Mesenchymal stem cell (in vitro differentiated cells and primary cell): ENCODE measurements around the gene CNKSR3.

Experiments used
- DNase-seq: peaks from one replicate; pipeline ENCODE4 v3.0.0-alpha.2; 2013
- H2AFZ ChIP-seq: one replicate; pipeline ENCODE4 v1.6.1; 2013; ENCODE audit warnings: low read depth, mild to moderate bottlenecking, control low read depth, inconsistent platforms, low read length, moderate library complexity
- H2AK5ac ChIP-seq: 2 replicates; pipeline ENCODE4 v1.6.1; 2013; ENCODE audit warnings: low read length, moderate library complexity, mild to moderate bottlenecking, inconsistent platforms; ENCODE audit not compliant: severe bottlenecking
- H2BK120ac ChIP-seq: one replicate; pipeline ENCODE4 v1.6.1; 2013; ENCODE audit warnings: low read depth, mild to moderate bottlenecking, inconsistent platforms, low read length, moderate library complexity
- H2BK12ac ChIP-seq, 2 experiments: one replicate each; pipeline ENCODE4 v1.6.1; 2013; ENCODE audit warnings: inconsistent platforms in 2 of 2, low read length in 2 of 2, mild to moderate bottlenecking in 2 of 2, moderate library complexity in 2 of 2, control low read depth in 1 of 2
- H2BK15ac ChIP-seq: one replicate; pipeline ENCODE4 v1.6.1; 2013; ENCODE audit warnings: mild to moderate bottlenecking, low read depth, inconsistent platforms; ENCODE audit not compliant: poor library complexity, severe bottlenecking
- H2BK5ac ChIP-seq: 2 replicates; pipeline ENCODE4 v1.6.1; 2013; ENCODE audit warnings: low read depth, mild to moderate bottlenecking, low read length, control low read depth, inconsistent platforms; ENCODE audit not compliant: poor library complexity, severe bottlenecking
- H3K14ac ChIP-seq, 2 experiments: one replicate each; pipeline ENCODE4 v1.6.1; 2013; ENCODE audit warnings: inconsistent platforms in 2 of 2, low read length in 2 of 2, control low read depth in 1 of 2, mild to moderate bottlenecking in 1 of 2, moderate library complexity in 1 of 2
- H3K18ac ChIP-seq, 2 experiments: one replicate each; pipeline ENCODE4 v1.6.1; 2013; ENCODE audit warnings: inconsistent platforms in 2 of 2, low read length in 2 of 2, control low read depth in 1 of 2, low read depth in 1 of 2, mild to moderate bottlenecking in 1 of 2
- H3K23ac ChIP-seq, 2 experiments: one replicate each; pipeline ENCODE4 v1.6.1; 2013; ENCODE audit warnings: inconsistent platforms in 2 of 2, low read length in 2 of 2, mild to moderate bottlenecking in 2 of 2, moderate library complexity in 2 of 2, control low read depth in 1 of 2
- H3K27ac ChIP-seq: 2 replicates; pipeline ENCODE4 v1.5.1; 2013; ENCODE audit warnings: mild to moderate bottlenecking, moderate library complexity, low read length, control low read depth, inconsistent platforms; ENCODE audit not compliant: poor library complexity, severe bottlenecking
- H3K27me3 ChIP-seq, 2 experiments: 2 replicates each; pipeline versions ENCODE4 v1.6.1 to v1.7.0; 2013; ENCODE audit warnings: low read length in 2 of 2, mild to moderate bottlenecking in 2 of 2, moderate library complexity in 2 of 2, control low read depth in 1 of 2, inconsistent platforms in 1 of 2; ENCODE audit not compliant: control insufficient read depth in 1 of 2, insufficient read depth in 1 of 2
- H3K36me3 ChIP-seq, 2 experiments: 2 replicates each; pipeline versions ENCODE4 v1.6.1 to v1.7.0; 2013; ENCODE audit warnings: low read length in 2 of 2, control low read depth in 1 of 2, inconsistent platforms in 1 of 2, low read depth in 1 of 2, mild to moderate bottlenecking in 1 of 2; ENCODE audit not compliant: insufficient read depth in 2 of 2, control insufficient read depth in 1 of 2
- H3K4ac ChIP-seq, 2 experiments: one replicate each; pipeline ENCODE4 v1.6.1; 2013; ENCODE audit warnings: inconsistent platforms in 2 of 2, low read length in 2 of 2, mild to moderate bottlenecking in 2 of 2, moderate library complexity in 2 of 2, control low read depth in 1 of 2, low read depth in 1 of 2
- H3K4me1 ChIP-seq: 2 replicates; pipeline ENCODE4 v1.6.1; 2013; ENCODE audit warnings: low read depth, low read length, control low read depth; ENCODE audit not compliant: control insufficient read depth, insufficient read depth
- H3K4me2 ChIP-seq: 2 replicates; pipeline ENCODE4 v1.6.1; 2013; ENCODE audit warnings: low read length, mild to moderate bottlenecking, inconsistent platforms; ENCODE audit not compliant: poor library complexity, severe bottlenecking
- H3K4me3 ChIP-seq, 2 experiments: 2 replicates each; pipeline versions ENCODE4 v1.5.1 to v1.7.0; 2013; ENCODE audit warnings: low read length in 2 of 2, mild to moderate bottlenecking in 2 of 2, control low read depth in 1 of 2, low read depth in 1 of 2; ENCODE audit not compliant: insufficient read depth in 1 of 2
- H3K79me1 ChIP-seq: replicated peaks from 2 replicates; pipeline ENCODE4 v1.6.1; 2013; ENCODE audit warnings: mild to moderate bottlenecking, control low read depth, low read length, inconsistent platforms; ENCODE audit not compliant: poor library complexity, severe bottlenecking
- H3K9ac ChIP-seq: 2 replicates; pipeline ENCODE4 v1.7.0; 2013; ENCODE audit warnings: mild to moderate bottlenecking, low read length, moderate library complexity
- H3K9me3 ChIP-seq: 2 replicates; pipeline ENCODE4 v1.7.0; 2013; ENCODE audit warnings: mild to moderate bottlenecking, low read length; ENCODE audit not compliant: control insufficient read depth
- H4K8ac ChIP-seq: one replicate; pipeline ENCODE4 v1.6.1; 2013; ENCODE audit warnings: inconsistent platforms, mild to moderate bottlenecking, low read length, moderate library complexity
- H4K91ac ChIP-seq: one replicate; pipeline ENCODE4 v1.6.1; 2013; ENCODE audit warnings: mild to moderate bottlenecking, low read length, inconsistent platforms
- WGBS: methylation state at CpG from one replicate; pipeline ENCODE4 v1.1.7; 2013; ENCODE audit warnings: mixed read lengths; 5-methylcytosine and 5-hydroxymethylcytosine counted together

Gene CNKSR3

DNA sequence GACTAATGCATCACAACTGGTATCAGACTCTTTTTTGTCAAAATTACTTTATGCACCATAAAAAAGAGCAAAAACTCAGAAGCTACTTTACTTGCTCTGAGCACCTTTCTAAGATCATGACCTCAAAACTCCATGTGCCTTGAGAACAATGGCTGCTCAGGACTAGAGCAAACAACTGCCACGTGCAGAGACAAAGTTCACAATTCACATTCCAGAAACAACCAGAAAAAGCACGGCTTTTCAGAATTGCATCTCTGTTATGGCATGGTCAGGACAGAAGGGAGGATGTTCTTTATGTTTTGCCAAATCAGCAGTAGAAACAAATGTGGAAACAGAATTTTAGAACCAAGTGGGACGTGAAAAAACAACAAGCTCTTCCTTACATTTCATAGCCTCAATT lies 70.5 kb downstream of the CNKSR3 start:
- H4K8ac ChIP-seq: no peak overlapping the region
- H2AFZ ChIP-seq: no peak overlapping the region
- H3K14ac ChIP-seq: no peak overlapping the region
- H3K27me3 ChIP-seq: no peaks in the 10 kb centered on the region
- H3K4ac ChIP-seq: no peak overlapping the region
- peak overlapping the region; percentile 39 for H3K27ac ChIP-seq
- no peak overlapping the region for H2BK5ac ChIP-seq
- H2BK12ac ChIP-seq: no peak overlapping the region
- H3K4me2 ChIP-seq: no peak overlapping the region
- no peak for DNase-seq
- H3K23ac ChIP-seq: no peak overlapping the region
- H2BK120ac ChIP-seq: no peak overlapping the region
- peaks cover 3 to 24% of the 10 kb centered on the region in 2 experiments for H3K36me3 ChIP-seq
- 100% methylated on average over 1 of the region's 3 CpGs for WGBS
- H2AK5ac ChIP-seq: no peak overlapping the region
- H3K18ac ChIP-seq: no peak overlapping the region
- peaks cover 37% of the 10 kb centered on the region for H3K79me1 ChIP-seq
- H3K9ac ChIP-seq: no peak overlapping the region
- H4K91ac ChIP-seq: no peak overlapping the region
- no peak overlapping the region for H2BK15ac ChIP-seq
- H3K9me3 ChIP-seq: no peaks in the 10 kb centered on the region
- H3K4me3 ChIP-seq: no peak overlapping the region
- H3K4me1 ChIP-seq: peaks cover 19% of the 10 kb centered on the region

DNA sequence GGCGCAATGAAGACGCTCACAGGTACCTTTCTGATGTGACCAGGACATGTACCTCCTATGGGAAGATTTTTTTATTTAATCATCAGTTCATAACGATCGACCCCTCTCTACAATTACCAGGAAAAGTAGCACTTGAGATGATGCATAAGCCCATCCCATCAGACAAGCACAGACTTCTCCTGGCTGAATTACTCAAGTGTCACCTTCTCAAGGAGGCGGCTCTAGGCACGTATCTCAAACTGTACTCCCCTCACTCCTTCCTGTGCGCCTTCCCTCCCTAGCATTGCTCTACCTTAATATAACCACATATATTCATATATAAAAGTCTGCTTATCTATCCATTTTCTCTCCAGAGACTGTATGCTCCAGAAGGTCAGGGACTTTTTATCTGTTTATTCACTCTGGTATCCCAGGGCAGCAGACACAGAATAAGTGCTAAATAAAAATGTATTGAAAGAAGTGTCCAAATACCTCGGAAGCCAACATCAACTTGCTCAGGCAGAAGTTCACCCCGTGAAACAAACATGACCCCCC lies 71.5 kb downstream of the CNKSR3 start:
- 95% methylated on average over 9 of the region's 9 CpGs for WGBS
- no peak overlapping the region for H3K4ac ChIP-seq
- no peak overlapping the region for H3K23ac ChIP-seq
- no peak for DNase-seq
- H4K8ac ChIP-seq: no peak overlapping the region
- H3K14ac ChIP-seq: no peak overlapping the region
- H3K9me3 ChIP-seq: no peaks in the 10 kb centered on the region
- no peak overlapping the region for H2AK5ac ChIP-seq
- no peak overlapping the region for H2AFZ ChIP-seq
- H2BK12ac ChIP-seq: no peak overlapping the region
- H3K36me3 ChIP-seq: peaks cover 3 to 26% of the 10 kb centered on the region in 2 experiments
- no peak overlapping the region for H3K9ac ChIP-seq
- H3K4me1 ChIP-seq: peaks cover 19% of the 10 kb centered on the region
- no peak overlapping the region for H3K18ac ChIP-seq
- no peak overlapping the region for H4K91ac ChIP-seq
- H3K27me3 ChIP-seq: no peaks in the 10 kb centered on the region
- H2BK15ac ChIP-seq: no peak overlapping the region
- no peak overlapping the region for H3K27ac ChIP-seq
- H3K4me2 ChIP-seq: no peak overlapping the region
- H3K79me1 ChIP-seq: peaks cover 35% of the 10 kb centered on the region
- no peak overlapping the region for H2BK5ac ChIP-seq
- no peak overlapping the region for H2BK120ac ChIP-seq
- H3K4me3 ChIP-seq: no peak overlapping the region

DNA sequence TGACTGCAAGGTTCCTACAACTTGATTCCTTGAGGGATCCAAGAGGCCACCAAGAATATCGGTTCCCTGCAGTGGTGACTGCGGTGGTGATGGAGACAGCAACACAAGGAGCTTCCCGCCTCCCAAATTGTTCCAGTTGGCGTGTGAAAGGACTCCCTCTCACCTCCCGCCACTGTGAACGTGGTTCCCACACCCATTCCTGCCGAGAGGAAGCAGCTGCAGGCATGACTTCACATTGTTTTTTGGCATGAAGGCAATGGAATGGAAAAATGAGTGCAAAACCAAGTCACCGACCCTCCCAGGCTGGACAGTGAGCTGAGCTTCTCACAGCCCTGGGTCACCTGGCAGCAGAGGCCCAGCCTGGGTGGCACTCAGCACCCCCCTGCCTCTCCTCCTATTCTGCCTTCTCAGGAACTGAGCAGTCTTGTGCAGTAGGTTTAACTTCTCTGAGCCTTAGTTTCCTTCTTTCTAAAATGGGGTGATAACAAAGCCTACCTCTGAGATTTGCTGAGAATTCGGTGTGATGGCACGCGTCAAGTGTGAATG lies 75.0 kb downstream of the CNKSR3 start:
- no peak for DNase-seq
- Histone ChIP-seq H3K79me1 (peaks cover 32% of the 10 kb centered on the region), H3K4me2 (no peak overlapping the region), H2BK120ac (no peak overlapping the region), H3K4me1 (peaks cover 12% of the 10 kb centered on the region), H3K9ac (no peak overlapping the region), H2BK12ac (no peak overlapping the region), H3K36me3 (peaks cover 0 to 17% of the 10 kb centered on the region in 2 experiments), H3K27ac (no peak overlapping the region), H2BK15ac (no peak overlapping the region), H3K27me3 (no peaks in the 10 kb centered on the region), H2AFZ (no peak overlapping the region), H4K8ac (no peak overlapping the region), H3K23ac (no peak overlapping the region), H3K14ac (no peak overlapping the region), H3K18ac (no peak overlapping the region), H4K91ac (no peak overlapping the region), H2AK5ac (no peak overlapping the region), H2BK5ac (no peak overlapping the region), H3K4ac (no peak overlapping the region), H3K4me3 (no peak overlapping the region), H3K9me3 (peaks cover 3% of the 10 kb centered on the region)
- 97% methylated on average over 11 of the region's 11 CpGs for WGBS

DNA sequence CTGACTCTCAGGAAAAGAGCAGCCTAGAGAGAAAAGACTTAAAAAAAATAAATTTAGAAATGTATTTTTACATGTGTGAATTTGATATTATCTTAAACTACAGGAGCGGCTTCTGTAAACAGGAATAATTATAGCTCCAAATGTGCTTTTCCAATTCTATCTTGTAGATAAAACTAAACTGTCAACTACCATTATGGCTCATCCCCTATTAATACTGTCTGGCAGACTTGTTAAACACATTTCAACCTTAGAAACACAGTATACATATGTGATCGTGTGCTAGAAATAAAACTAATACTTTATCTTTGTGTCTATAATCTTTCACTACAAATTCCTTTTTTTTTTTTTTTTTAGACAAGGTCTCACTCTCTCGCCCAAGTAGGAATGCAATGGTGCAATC lies 75.8 kb downstream of the CNKSR3 start:
- Histone ChIP-seq H4K8ac (no peak overlapping the region), H2AFZ (no peak overlapping the region), H4K91ac (no peak overlapping the region), H3K36me3 (peaks cover 0 to 17% of the 10 kb centered on the region in 2 experiments), H3K4me3 (no peak overlapping the region), H3K27me3 (no peaks in the 10 kb centered on the region), H2AK5ac (no peak overlapping the region), H2BK15ac (no peak overlapping the region), H3K4me1 (peaks cover 11% of the 10 kb centered on the region), H3K4ac (no peak overlapping the region), H3K79me1 (peaks cover 32% of the 10 kb centered on the region), H3K27ac (no peak overlapping the region), H2BK12ac (no peak overlapping the region), H2BK5ac (no peak overlapping the region), H2BK120ac (no peak overlapping the region), H3K23ac (no peak overlapping the region), H3K18ac (no peak overlapping the region), H3K9me3 (peaks cover 3% of the 10 kb centered on the region), H3K9ac (no peak overlapping the region), H3K14ac (no peak overlapping the region), H3K4me2 (no peak overlapping the region)
- 100% methylated on average over 2 of the region's 3 CpGs for WGBS
- no peak for DNase-seq
